EL (cell line): Measurements from ENCODE around the gene FNDC3B.

ENCODE experiments used
- DNase-seq: peaks from one replicate; pipeline ENCODE4 v3.0.0-alpha.2; 2016

Gene FNDC3B

GRCh38 chr3:172296975-172297332, 257.6 kb downstream of the FNDC3B start:
- no peak for DNase-seq

GRCh38 chr3:172298247-172298646, 258.9 kb downstream of the FNDC3B start:
- DNase-seq, result no peak

GRCh38 chr3:172300187-172300586, 260.8 kb downstream of the FNDC3B start:
- DNase-seq, result no peak

GRCh38 chr3:172300862-172301261, 261.5 kb downstream of the FNDC3B start:
- DNase-seq, result no peak

GRCh38 chr3:172302203-172302602, 262.8 kb downstream of the FNDC3B start:
- no peak for DNase-seq

GRCh38 chr3:172303181-172303580, 263.8 kb downstream of the FNDC3B start:
- no peak for DNase-seq

GRCh38 chr3:172303941-172304558, 264.7 kb downstream of the FNDC3B start:
- DNase-seq, result no peak

- DNase-seq, result peak; percentile 72
Measured at GRCh38 chr3:172305552-172305951, 266.2 kb downstream of the FNDC3B start.

GRCh38 chr3:172305974-172306373, 266.6 kb downstream of the FNDC3B start:
- DNase-seq, result no peak

- DNase-seq, result peak; percentile 62
Measured at GRCh38 chr3:172307141-172307560, 267.8 kb downstream of the FNDC3B start.

- DNase-seq, result no peak
Measured at GRCh38 chr3:172309059-172309458, 269.7 kb downstream of the FNDC3B start.

GRCh38 chr3:172309741-172310427, 270.5 kb downstream of the FNDC3B start:
- DNase-seq, result no peak

- no peak for DNase-seq
Measured at GRCh38 chr3:172310428-172310760, 271.0 kb downstream of the FNDC3B start.

GRCh38 chr3:172311217-172311616, 271.8 kb downstream of the FNDC3B start:
- DNase-seq, result no peak

- no peak for DNase-seq
Measured at GRCh38 chr3:172312001-172312400, 272.6 kb downstream of the FNDC3B start.

GRCh38 chr3:172312711-172313110, 273.3 kb downstream of the FNDC3B start:
- DNase-seq, result no peak

GRCh38 chr3:172313671-172314070, 274.3 kb downstream of the FNDC3B start:
- DNase-seq, result no peak

GRCh38 chr3:172314591-172315160, 275.3 kb downstream of the FNDC3B start:
- DNase-seq, result no peak

GRCh38 chr3:172315401-172316091, 276.2 kb downstream of the FNDC3B start:
- DNase-seq, result peak; percentile 67

GRCh38 chr3:172316758-172317157, 277.4 kb downstream of the FNDC3B start:
- DNase-seq, result no peak

GRCh38 chr3:172317481-172317880, 278.1 kb downstream of the FNDC3B start:
- no peak for DNase-seq

- DNase-seq, result peak; percentile 93
Measured at GRCh38 chr3:172317984-172318383, 278.6 kb downstream of the FNDC3B start.

GRCh38 chr3:172319595-172319994, 280.2 kb downstream of the FNDC3B start:
- DNase-seq, result no peak

GRCh38 chr3:172320468-172320867, 281.1 kb downstream of the FNDC3B start:
- no peak for DNase-seq
